Muscle of back (tissue), 11 donors: ENCODE measurements around the gene CCDC86. TPM values are rescaled to one million over a fixed set of nuclear protein-coding genes. Genes with fewer than 3 reads are reported as not detected.
A peak's percentile ranks its signal among the peaks of the same experiment; 100 is the strongest.

Experiments used
- DNase-seq, 3 donors: peaks; one replicate each; pipeline versions ENCODE4 v3.0.0 to v3.0.0-alpha.2; 2013
- polyA plus RNA-seq, 10 donors: library from polyadenylated mRNA; unstranded; fragments of 120-200 nt; gene quantifications; one replicate each; pipeline ENCODE4 v1.2.1, GENCODE V29; 2013; ENCODE audit not compliant: insufficient read length in 10 of 10

The CCDC86 gene
- polyA plus RNA-seq, 10 donors = 14.0 to 22.8 (median 18.4) TPM

DNA sequence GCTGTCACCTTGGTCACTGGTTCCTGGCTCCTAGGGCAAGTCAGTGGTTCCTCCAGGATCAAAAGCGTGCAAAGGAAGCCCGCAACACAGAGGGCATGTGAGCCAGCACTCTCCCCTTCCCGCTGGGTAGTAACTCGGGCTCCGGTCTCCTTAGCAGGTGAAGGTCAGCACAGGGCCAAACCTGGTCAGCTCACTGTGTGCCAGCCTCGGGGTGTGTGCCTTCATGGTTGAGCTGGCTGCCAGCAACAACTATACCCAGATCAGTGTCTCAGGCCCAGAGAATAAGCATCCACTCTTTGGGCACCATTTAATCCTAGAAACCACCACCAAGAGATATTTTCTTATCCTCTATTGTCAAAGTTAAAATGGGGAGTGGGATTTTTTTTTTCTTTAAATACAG is 16.1 kb upstream of the CCDC86 start:
- no peak for DNase-seq

- no peak for DNase-seq
These were observed 11.3 kb upstream of the CCDC86 start for GRCh38 chr11:60830478-60831142.

- DNase-seq = peak; percentile 63 to 87 (median 80)
These were observed 10.8 kb upstream of the CCDC86 start for GRCh38 chr11:60831143-60831500.

DNA sequence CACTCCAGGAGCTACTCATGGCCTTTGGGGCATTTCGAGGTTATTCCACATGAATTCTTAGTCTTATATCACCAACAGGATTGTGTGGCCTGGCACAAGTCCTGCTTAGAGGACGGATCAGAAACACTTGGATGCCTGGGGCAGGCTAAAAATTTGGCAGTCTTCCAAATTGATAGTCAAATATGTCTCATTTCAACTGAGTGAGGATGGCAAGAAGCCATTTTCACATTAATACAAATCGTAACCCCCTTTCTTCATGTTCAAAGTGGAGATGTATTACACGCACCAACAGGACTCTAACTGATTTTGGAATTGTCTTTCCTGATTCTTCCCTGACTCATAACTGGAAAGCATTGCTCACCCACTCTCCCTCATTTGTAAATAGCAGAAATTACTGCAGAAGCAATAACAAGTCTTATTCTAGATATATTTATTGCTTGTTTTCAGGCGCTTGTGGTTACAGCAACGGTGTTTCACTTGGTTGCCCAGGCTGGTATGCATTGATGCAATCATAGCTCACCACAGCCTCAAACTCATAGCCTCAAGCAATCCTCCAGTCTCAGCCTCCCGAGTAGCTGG is 10.3 kb upstream of the CCDC86 start:
- DNase-seq = no peak

DNA sequence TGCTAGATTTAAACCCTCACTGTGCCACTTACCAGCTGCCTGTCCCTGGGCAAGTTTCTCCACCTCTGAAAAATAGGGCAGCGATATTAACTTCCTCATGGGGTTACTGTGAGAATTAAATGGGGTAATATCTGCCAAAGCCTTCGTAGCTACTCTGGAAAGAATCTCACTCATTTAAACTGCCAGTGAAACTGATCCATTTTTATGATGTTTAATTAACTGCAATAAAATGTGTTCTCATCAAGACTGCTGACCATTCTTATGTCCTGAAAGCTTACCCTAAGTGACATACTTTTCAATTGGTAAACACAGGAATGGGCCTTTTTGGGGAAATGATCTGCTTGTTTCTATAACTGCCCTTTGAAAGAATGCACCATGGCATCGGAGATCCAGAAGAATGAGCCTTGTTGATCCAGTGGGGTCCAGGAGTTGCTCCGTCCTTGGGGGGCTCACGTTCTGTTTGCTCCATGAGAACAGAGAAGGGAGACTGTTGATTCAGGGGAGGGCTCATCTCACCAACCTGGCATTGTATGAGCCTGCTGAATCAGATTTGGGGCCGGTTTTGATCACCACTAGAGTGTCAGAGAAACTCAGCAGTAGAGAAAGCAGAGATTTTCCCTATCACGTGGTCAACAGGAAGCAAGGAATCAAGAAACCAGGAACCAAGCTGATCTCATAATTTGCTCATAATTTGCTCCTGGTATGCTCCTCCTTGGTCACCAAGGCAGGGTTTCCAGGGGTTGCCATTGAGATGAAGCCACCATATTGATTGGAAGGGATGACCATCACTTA is 7.0 kb upstream of the CCDC86 start:
- no peak for DNase-seq

GRCh38 chr11:60835534-60835846 is 6.4 kb upstream of the CCDC86 start:
- DNase-seq = no peak

- no peak for DNase-seq
These were observed 4.9 kb upstream of the CCDC86 start for GRCh38 chr11:60836866-60837515.

- no peak for DNase-seq
These were observed 3.8 kb upstream of the CCDC86 start for GRCh38 chr11:60838132-60838531.

- peak; percentile 89 to 94 (median 91) for DNase-seq
These were observed 1.2 kb upstream of the CCDC86 start for GRCh38 chr11:60840470-60841430.

GRCh38 chr11:60842668-60843600 is 1.0 kb downstream of the CCDC86 start:
- no peak for DNase-seq

DNA sequence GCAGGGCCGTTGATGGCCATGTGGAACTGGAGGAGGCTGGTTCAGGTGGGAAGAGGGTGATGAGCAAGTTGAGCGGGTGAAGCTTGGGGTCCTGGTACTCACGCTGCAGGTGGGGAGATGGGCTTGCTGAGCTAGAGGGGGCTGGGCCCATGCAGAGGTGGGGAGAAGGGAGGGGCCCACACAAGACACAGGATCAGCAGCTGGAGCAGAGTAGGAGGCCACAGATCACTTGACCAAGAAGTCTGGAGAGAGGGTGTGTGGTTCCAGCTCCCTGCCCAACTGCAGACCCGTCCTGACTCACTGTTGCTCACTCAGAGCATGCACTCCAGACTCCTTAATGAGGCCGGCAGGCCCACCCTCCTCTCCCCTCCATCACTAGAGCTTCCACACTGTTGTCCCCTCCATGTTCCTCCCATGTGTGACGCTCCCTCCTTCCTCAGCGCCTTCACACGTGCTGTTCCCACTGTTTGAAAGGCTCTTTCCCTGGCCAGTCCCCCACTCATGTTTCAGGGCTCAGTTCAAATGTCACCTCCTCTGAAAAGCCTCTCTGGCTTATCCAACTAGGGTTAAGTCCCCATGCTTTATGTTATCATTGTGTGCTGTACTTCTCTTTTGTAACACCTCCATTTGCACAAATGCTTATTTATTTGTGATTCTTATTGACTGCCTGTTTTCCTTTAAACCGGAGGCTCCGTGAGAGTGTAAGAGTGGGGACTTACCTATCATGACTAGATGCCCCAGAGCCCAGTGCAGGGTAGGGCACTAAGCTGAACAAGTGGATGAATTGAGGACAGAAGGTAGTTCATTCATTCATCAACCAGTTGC is 2.3 kb downstream of the CCDC86 start:
- no peak for DNase-seq

DNA sequence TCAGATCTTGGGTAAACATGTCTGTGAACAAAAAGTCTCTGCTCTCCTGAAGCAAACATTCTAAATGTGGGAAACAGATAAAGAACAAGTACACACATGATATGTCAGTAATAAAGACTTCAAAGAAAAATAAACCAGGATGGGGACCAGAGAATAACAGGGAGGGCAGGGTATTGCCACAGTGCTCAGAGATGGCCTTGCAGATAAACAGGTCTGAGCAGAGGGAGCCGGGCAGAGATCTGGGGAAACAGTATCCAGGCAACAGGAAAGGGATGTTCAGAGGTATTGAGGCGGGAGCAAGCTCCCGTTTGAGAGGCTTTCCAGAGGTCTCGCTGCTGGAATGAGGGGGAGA is 2.9 kb downstream of the CCDC86 start:
- no peak for DNase-seq

- no peak for DNase-seq
These were observed 3.4 kb downstream of the CCDC86 start for GRCh38 chr11:60845338-60845737.

DNA sequence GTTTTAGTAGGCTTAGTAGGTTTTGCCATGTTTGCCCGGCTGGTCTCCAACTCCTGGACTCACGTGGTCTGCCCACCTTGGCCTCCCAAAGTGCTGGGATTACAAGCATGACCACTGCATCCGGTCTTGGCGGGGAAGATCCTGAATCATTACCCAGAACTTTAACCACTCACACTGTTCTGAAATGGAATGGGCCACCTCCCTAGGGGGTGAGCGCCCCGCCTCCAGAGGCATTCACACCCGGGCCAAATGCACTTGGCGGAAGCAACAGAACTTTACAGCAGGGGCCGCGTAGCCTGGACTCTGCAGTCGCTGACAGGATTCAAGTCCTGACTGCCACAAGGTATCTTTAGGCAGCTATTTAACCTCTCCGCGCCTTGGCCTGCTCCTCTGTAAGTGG is 5.4 kb downstream of the CCDC86 start:
- DNase-seq = no peak

GRCh38 chr11:60847896-60848295 is 6.0 kb downstream of the CCDC86 start:
- DNase-seq = no peak

- DNase-seq = no peak
These were observed 6.8 kb downstream of the CCDC86 start for GRCh38 chr11:60848714-60849151.

- no peak for DNase-seq
These were observed 8.0 kb downstream of the CCDC86 start for GRCh38 chr11:60849641-60850520.

- DNase-seq = no peak
These were observed 9.6 kb downstream of the CCDC86 start for GRCh38 chr11:60851327-60852104.
